Stimulated activated memory B cell treated with anti-CD40 and anti-IgM and Interleukin-4, amounts not matched to agents 10 μg/mL and 1 μg/mL and 100 μg/mL, for 72 hours (primary cell): ENCODE data around the gene KRTDAP.

Experiments
- ATAC-seq: fragments of 150-1000 bp; cut with Tn5 transposase; 2 replicates; pipeline ENCODE4 v1.10.0; 2021
- H3K27ac Mint-ChIP-seq: one replicate; pipeline ENCODE4 v1.8.0; 2022; ENCODE audit warnings: mild to moderate bottlenecking, mixed read lengths
- H3K27me3 Mint-ChIP-seq: one replicate; pipeline ENCODE4 v1.8.0; 2022; ENCODE audit warnings: mixed read lengths
- H3K36me3 Mint-ChIP-seq: one replicate; pipeline ENCODE4 v1.8.0; 2022; ENCODE audit warnings: mixed read lengths
- H3K4me1 Mint-ChIP-seq: one replicate; pipeline ENCODE4 v1.8.0; 2022; ENCODE audit warnings: mixed read lengths
- H3K4me3 Mint-ChIP-seq: one replicate; pipeline ENCODE4 v1.8.0; 2022; ENCODE audit warnings: mild to moderate bottlenecking, moderate library complexity, mixed read lengths
- H3K9me3 Mint-ChIP-seq: one replicate; pipeline ENCODE4 v1.8.0; 2022; ENCODE audit warnings: mixed read lengths

Gene KRTDAP

GRCh38 chr19:35490364-35490763, at the start of gene KRTDAP:
TSS of gene KRTDAP (minus strand) at chr19:35490464. CDS start at chr19:35490442, 22 bp downstream.
- Mint-ChIP-seq H3K9me3 (no peaks in the 10 kb centered on the region), H3K4me1 (peaks cover 6% of the 10 kb centered on the region), H3K27ac (no peak within 1 kb of the TSS), H3K36me3 (no peaks in the 10 kb centered on the region), H3K4me3 (no peak within 1 kb of the TSS), H3K27me3 (peaks cover 21% of the 10 kb centered on the region)
- no peak for ATAC-seq

- Mint-ChIP-seq H3K4me3 (no peak overlapping the region), H3K9me3 (no peaks in the 10 kb centered on the region), H3K4me1 (peaks cover 28% of the 10 kb centered on the region), H3K27ac (no peak overlapping the region), H3K36me3 (no peaks in the 10 kb centered on the region), H3K27me3 (no peaks in the 10 kb centered on the region)
- ATAC-seq = no peak
Observed at GRCh38 chr19:35539850-35540249, 49.6 kb upstream of the KRTDAP start.

GRCh38 chr19:35539314-35539713, 49.0 kb upstream of the KRTDAP start:
- Mint-ChIP-seq H3K4me3 (no peak overlapping the region), H3K36me3 (no peaks in the 10 kb centered on the region), H3K27me3 (no peaks in the 10 kb centered on the region), H3K4me1 (peaks cover 23% of the 10 kb centered on the region), H3K9me3 (no peaks in the 10 kb centered on the region), H3K27ac (no peak overlapping the region)
- no peak for ATAC-seq

- Mint-ChIP-seq H3K27me3 (peaks cover 29% of the 10 kb centered on the region), H3K36me3 (no peaks in the 10 kb centered on the region), H3K4me3 (no peak overlapping the region), H3K27ac (no peak overlapping the region), H3K9me3 (no peaks in the 10 kb centered on the region), H3K4me1 (peaks cover 23% of the 10 kb centered on the region)
- no peak for ATAC-seq
Observed at GRCh38 chr19:35534803-35535480, 44.7 kb upstream of the KRTDAP start.

- H3K27ac Mint-ChIP-seq = no peak overlapping the region
- H3K9me3 Mint-ChIP-seq = no peaks in the 10 kb centered on the region
- H3K27me3 Mint-ChIP-seq = peaks cover 39% of the 10 kb centered on the region
- peaks cover 16% of the 10 kb centered on the region for H3K4me1 Mint-ChIP-seq
- ATAC-seq = peak; percentile 84
- no peaks in the 10 kb centered on the region for H3K36me3 Mint-ChIP-seq
- peak overlapping the region; percentile 23 for H3K4me3 Mint-ChIP-seq
Observed at GRCh38 chr19:35533822-35534392, 43.6 kb upstream of the KRTDAP start.

- H3K4me1 Mint-ChIP-seq = peaks cover 16% of the 10 kb centered on the region
- H3K27ac Mint-ChIP-seq = no peak within 1 kb of the TSS
- no peaks in the 10 kb centered on the region for H3K9me3 Mint-ChIP-seq
- H3K27me3 Mint-ChIP-seq = peaks cover 45% of the 10 kb centered on the region
- H3K36me3 Mint-ChIP-seq = no peaks in the 10 kb centered on the region
- H3K4me3 Mint-ChIP-seq = peak within 1 kb of the TSS; percentile 23
- ATAC-seq = no peak
Observed at GRCh38 chr19:35533201-35533821, 43.0 kb upstream of the KRTDAP start, which contains the start of gene GAPDHS. TSS of gene GAPDHS (plus strand) at chr19:35533456. CDS start at chr19:35533528, 72 bp downstream.

- Mint-ChIP-seq H3K4me3 (no peak overlapping the region), H3K9me3 (no peaks in the 10 kb centered on the region), H3K4me1 (peaks cover 16% of the 10 kb centered on the region), H3K36me3 (no peaks in the 10 kb centered on the region), H3K27me3 (peaks cover 66% of the 10 kb centered on the region), H3K27ac (no peak overlapping the region)
- ATAC-seq = no peak
Observed at GRCh38 chr19:35531291-35531690, 41.0 kb upstream of the KRTDAP start.

GRCh38 chr19:35529241-35530218, 39.3 kb upstream of the KRTDAP start:
- peaks cover 16% of the 10 kb centered on the region for H3K4me1 Mint-ChIP-seq

GRCh38 chr19:35528218-35529038, 38.2 kb upstream of the KRTDAP start, which contains the start of gene SBSN:
TSS of gene SBSN (minus strand) at chr19:35528311. CDS start at chr19:35528281, 30 bp downstream.
- Mint-ChIP-seq H3K4me3 (no peak within 1 kb of the TSS), H3K4me1 (peaks cover 6% of the 10 kb centered on the region), H3K9me3 (no peaks in the 10 kb centered on the region), H3K27ac (no peak within 1 kb of the TSS), H3K27me3 (peaks cover 89% of the 10 kb centered on the region), H3K36me3 (no peaks in the 10 kb centered on the region)
- no peak for ATAC-seq

More at GRCh38 chr19:35529241-35530218, 39.3 kb upstream of the KRTDAP start:
- no peak for ATAC-seq
- Mint-ChIP-seq H3K27me3 (peaks cover 78% of the 10 kb centered on the region), H3K27ac (no peak overlapping the region), H3K4me3 (no peak overlapping the region), H3K36me3 (no peaks in the 10 kb centered on the region), H3K9me3 (no peaks in the 10 kb centered on the region)

- H3K27ac Mint-ChIP-seq = no peak overlapping the region
- H3K27me3 Mint-ChIP-seq = peaks cover 76% of the 10 kb centered on the region
- no peaks in the 10 kb centered on the region for H3K9me3 Mint-ChIP-seq
- no peak for ATAC-seq
- H3K36me3 Mint-ChIP-seq = no peaks in the 10 kb centered on the region
- no peak overlapping the region for H3K4me3 Mint-ChIP-seq
- no peaks in the 10 kb centered on the region for H3K4me1 Mint-ChIP-seq
Observed at GRCh38 chr19:35525873-35526272, 35.6 kb upstream of the KRTDAP start.

- Mint-ChIP-seq H3K27me3 (peaks cover 69% of the 10 kb centered on the region), H3K9me3 (no peaks in the 10 kb centered on the region)
- ATAC-seq = no peak
Observed at GRCh38 chr19:35524181-35524837, 34.0 kb upstream of the KRTDAP start.

GRCh38 chr19:35522745-35523327, 32.6 kb upstream of the KRTDAP start:
- H3K27ac Mint-ChIP-seq = no peak overlapping the region
- no peak overlapping the region for H3K4me3 Mint-ChIP-seq
- H3K36me3 Mint-ChIP-seq = no peaks in the 10 kb centered on the region
- ATAC-seq = no peak
- H3K27me3 Mint-ChIP-seq = peaks cover 61% of the 10 kb centered on the region
- no peaks in the 10 kb centered on the region for H3K4me1 Mint-ChIP-seq
- no peaks in the 10 kb centered on the region for H3K9me3 Mint-ChIP-seq

More at GRCh38 chr19:35524181-35524837, 34.0 kb upstream of the KRTDAP start:
- Mint-ChIP-seq H3K36me3 (no peaks in the 10 kb centered on the region), H3K27ac (no peak overlapping the region), H3K4me1 (no peaks in the 10 kb centered on the region), H3K4me3 (no peak overlapping the region)

- H3K9me3 Mint-ChIP-seq = no peaks in the 10 kb centered on the region
- H3K27ac Mint-ChIP-seq = no peak overlapping the region
- no peaks in the 10 kb centered on the region for H3K36me3 Mint-ChIP-seq
- no peaks in the 10 kb centered on the region for H3K4me1 Mint-ChIP-seq
- ATAC-seq = no peak
- H3K27me3 Mint-ChIP-seq = peaks cover 55% of the 10 kb centered on the region
- H3K4me3 Mint-ChIP-seq = no peak overlapping the region
Observed at GRCh38 chr19:35521124-35521743, 31.0 kb upstream of the KRTDAP start.
